ENCODE data around the gene NOVA1.

NOVA1 gene

DNA sequence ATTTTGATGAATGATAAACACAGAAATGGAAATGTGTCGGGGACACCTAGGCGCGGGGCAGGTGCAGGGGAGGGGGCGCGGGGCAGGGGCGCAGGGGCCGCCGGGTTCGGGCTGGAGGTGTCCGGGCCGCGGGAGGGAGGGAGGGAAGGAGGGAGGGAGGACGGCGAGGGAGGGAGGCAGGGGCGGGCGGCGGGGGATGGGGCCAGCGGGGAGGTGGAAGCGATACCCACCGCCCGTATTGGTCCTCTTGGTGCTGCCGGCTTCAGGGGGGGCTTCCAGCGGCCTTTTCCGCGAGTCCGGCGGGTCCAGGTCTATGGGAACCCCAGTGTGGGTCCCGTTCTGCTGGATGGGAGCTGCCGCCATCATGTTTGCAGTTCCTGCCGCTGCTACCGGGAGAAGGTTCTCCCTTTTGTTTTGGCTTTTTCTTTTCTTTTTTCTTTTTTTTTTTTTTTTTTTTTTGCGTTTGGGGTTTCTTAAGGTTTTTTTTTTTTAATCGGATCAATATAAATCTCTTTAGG, 703 bp downstream of the NOVA1 start:
- peak; percentile 53 for ATAC-seq

DNA sequence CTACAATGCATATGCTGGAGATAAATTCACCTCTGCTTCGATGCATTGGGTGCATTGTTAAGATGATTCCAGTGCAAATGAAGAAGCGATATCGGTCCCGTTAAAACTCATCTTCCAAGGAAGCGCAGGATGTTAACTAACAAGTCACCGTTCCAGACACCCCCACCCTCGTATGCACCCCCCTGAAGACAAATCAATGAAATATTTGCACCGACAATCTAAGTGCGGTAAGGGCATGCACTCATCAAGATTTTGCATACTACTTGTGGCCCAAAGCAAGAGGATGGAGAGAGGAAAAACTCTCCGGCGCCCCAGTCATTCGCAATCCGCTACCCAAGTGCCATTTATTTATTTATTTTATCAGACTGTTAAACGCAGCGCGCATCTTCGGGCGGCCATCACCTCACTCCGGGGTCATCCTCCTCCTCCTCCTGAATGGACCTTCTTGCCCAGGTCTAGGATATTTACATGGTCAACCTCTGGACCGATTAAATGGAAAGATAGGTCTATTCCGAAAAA, 1.2 kb downstream of the NOVA1 start:
- no peak for ATAC-seq

More for the DNA sequence above, 703 bp downstream of the NOVA1 start:
- TF ChIP-seq, protein P1, sequence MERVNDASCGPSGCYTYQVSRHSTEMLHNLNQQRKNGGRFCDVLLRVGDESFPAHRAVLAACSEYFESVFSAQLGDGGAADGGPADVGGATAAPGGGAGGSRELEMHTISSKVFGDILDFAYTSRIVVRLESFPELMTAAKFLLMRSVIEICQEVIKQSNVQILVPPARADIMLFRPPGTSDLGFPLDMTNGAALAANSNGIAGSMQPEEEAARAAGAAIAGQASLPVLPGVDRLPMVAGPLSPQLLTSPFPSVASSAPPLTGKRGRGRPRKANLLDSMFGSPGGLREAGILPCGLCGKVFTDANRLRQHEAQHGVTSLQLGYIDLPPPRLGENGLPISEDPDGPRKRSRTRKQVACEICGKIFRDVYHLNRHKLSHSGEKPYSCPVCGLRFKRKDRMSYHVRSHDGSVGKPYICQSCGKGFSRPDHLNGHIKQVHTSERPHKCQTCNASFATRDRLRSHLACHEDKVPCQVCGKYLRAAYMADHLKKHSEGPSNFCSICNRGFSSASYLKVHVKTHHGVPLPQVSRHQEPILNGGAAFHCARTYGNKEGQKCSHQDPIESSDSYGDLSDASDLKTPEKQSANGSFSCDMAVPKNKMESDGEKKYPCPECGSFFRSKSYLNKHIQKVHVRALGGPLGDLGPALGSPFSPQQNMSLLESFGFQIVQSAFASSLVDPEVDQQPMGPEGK (CRISPR knock-in tag; IDR thresholded peaks at IDR 0.05; ENCODE audit: borderline replicate concordance): no peak
- no peak for TF ChIP-seq ZC3H10 (CRISPR knock-in tag; IDR thresholded peaks at IDR 0.05)

DNA sequence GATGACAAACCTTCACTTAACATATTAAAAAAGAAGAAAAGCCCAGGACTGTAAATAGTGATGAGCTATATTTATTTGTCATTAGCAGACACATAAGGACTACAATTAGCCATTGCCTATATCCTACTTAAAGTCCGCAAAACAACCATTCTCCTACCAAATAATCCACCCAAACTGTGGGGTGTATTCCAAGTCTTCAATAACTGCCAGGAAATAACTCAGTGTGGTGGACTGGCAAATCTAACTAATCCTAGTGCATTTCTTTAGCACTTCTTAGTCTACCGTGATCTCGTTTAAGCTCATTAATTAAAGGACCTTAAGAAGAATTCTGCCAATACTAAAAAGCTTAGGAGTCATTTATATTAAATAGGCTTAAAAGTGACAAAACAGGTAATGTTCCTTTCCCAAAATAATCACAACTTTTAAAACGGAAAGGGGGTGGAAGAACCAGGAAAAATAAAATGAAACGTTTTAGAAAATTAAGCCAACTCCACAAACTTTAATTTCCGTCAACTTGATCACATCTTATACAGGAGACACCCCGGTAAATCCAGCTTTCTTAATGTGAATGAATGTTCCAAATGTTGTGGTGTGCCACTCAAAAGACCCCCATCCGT, 1.8 kb downstream of the NOVA1 start:
- no peak for TF ChIP-seq RARB (CRISPR knock-in tag; IDR thresholded peaks at IDR 0.05)
- ATAC-seq: no peak

More for the DNA sequence above, 1.2 kb downstream of the NOVA1 start:
- TF ChIP-seq, protein P2, sequence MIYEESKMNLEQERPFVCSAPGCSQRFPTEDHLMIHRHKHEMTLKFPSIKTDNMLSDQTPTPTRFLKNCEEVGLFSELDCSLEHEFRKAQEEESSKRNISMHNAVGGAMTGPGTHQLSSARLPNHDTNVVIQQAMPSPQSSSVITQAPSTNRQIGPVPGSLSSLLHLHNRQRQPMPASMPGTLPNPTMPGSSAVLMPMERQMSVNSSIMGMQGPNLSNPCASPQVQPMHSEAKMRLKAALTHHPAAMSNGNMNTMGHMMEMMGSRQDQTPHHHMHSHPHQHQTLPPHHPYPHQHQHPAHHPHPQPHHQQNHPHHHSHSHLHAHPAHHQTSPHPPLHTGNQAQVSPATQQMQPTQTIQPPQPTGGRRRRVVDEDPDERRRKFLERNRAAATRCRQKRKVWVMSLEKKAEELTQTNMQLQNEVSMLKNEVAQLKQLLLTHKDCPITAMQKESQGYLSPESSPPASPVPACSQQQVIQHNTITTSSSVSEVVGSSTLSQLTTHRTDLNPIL (CRISPR knock-in tag; IDR thresholded peaks at IDR 0.05; ENCODE audit: low read depth): no peak

DNA sequence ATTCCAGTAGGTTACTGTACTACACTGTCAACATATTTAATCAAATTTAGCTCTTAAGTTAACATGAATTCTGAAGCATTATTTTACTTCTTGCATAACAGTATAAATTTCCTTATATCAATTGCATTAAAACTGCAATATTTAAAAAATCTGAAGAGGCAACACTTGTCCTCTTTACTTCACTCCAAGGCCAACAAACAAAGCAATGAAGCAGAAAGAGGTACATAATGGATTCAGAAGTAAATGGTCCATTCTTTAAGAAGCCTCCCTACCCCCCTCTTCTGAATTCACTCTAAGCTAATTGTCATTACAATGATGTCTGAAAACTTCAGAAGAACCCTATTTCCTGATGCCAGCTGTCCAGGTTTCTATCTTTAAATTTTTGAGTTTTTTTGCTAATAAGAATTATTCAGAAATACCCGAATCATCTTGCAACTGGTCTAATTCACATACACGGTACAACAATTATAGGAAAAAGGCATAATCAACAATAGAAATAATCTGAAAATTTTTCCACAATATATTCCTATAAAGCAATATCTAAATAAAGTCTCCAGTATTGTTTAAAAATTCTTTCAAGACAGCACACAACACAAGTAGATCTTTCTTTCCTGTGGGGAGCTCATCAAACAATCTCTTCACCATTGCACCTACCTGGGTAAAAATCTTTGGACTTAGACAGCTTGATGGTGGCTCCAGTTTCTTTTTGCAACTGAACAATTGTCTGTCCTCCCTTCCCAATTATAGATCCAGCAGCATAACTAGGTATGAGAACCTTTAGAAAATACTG, 2.9 kb downstream of the NOVA1 start:
- ATAC-seq: no peak
- TF ChIP-seq, protein P3, sequence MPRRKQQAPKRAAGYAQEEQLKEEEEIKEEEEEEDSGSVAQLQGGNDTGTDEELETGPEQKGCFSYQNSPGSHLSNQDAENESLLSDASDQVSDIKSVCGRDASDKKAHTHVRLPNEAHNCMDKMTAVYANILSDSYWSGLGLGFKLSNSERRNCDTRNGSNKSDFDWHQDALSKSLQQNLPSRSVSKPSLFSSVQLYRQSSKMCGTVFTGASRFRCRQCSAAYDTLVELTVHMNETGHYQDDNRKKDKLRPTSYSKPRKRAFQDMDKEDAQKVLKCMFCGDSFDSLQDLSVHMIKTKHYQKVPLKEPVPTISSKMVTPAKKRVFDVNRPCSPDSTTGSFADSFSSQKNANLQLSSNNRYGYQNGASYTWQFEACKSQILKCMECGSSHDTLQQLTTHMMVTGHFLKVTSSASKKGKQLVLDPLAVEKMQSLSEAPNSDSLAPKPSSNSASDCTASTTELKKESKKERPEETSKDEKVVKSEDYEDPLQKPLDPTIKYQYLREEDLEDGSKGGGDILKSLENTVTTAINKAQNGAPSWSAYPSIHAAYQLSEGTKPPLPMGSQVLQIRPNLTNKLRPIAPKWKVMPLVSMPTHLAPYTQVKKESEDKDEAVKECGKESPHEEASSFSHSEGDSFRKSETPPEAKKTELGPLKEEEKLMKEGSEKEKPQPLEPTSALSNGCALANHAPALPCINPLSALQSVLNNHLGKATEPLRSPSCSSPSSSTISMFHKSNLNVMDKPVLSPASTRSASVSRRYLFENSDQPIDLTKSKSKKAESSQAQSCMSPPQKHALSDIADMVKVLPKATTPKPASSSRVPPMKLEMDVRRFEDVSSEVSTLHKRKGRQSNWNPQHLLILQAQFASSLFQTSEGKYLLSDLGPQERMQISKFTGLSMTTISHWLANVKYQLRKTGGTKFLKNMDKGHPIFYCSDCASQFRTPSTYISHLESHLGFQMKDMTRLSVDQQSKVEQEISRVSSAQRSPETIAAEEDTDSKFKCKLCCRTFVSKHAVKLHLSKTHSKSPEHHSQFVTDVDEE (CRISPR knock-in tag; IDR thresholded peaks at IDR 0.05): no peak
- TF ChIP-seq ESRRG (CRISPR knock-in tag; IDR thresholded peaks at IDR 0.05): no peak

DNA sequence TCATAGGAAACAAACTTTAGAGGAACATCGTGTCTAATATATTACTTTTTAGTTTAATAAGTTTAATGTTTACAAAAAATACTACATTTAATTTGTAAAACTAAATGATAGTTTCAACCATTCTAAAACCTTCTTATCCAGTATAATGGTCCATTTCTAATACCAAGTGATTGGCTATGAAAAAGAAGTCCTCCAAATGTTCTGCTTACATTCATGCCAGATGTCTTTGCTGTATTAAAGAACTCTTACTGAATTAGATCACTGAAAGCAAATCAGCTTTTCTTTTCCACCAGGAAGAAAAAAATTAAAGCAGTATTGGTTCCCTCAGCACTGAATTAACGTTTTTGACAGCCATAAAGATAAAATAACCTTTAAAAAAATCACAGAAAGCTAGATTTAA, 3.7 kb downstream of the NOVA1 start:
- TF ChIP-seq ZFP3 (CRISPR knock-in tag; IDR thresholded peaks at IDR 0.05) (no peak), OSR1 (CRISPR knock-in tag; IDR thresholded peaks at IDR 0.05) (no peak), ZNF8 (CRISPR knock-in tag; IDR thresholded peaks at IDR 0.05) (no peak), GLIS3 (CRISPR knock-in tag; IDR thresholded peaks at IDR 0.05) (no peak), ZC3H10 (CRISPR knock-in tag; IDR thresholded peaks at IDR 0.05) (no peak), TCF4 (CRISPR knock-in tag; IDR thresholded peaks at IDR 0.05; ENCODE audit: borderline replicate concordance) (no peak), SNAI2 (CRISPR knock-in tag; IDR thresholded peaks at IDR 0.05) (no peak), ZNF70 (CRISPR knock-in tag; IDR thresholded peaks at IDR 0.05) (no peak), RARB (CRISPR knock-in tag; IDR thresholded peaks at IDR 0.05) (no peak), ARNTL (CRISPR knock-in tag; IDR thresholded peaks at IDR 0.05; ENCODE audit: borderline replicate concordance, low read depth) (no peak), TOX (CRISPR knock-in tag; IDR thresholded peaks at IDR 0.05; ENCODE audit: borderline replicate concordance) (no peak), PPARA (CRISPR knock-in tag; IDR thresholded peaks at IDR 0.05; ENCODE audit: borderline replicate concordance) (no peak), BACH2 (CRISPR knock-in tag; IDR thresholded peaks at IDR 0.05; ENCODE audit: borderline replicate concordance) (no peak), ESRRG (CRISPR knock-in tag; IDR thresholded peaks at IDR 0.05) (no peak), ZFP30 (CRISPR knock-in tag; IDR thresholded peaks at IDR 0.05) (no peak)
- TF ChIP-seq, protein P2 (CRISPR knock-in tag; IDR thresholded peaks at IDR 0.05; ENCODE audit: low read depth): no peak
- TF ChIP-seq, protein P1 (CRISPR knock-in tag; IDR thresholded peaks at IDR 0.05; ENCODE audit: borderline replicate concordance): no peak
- TF ChIP-seq, protein P4, sequence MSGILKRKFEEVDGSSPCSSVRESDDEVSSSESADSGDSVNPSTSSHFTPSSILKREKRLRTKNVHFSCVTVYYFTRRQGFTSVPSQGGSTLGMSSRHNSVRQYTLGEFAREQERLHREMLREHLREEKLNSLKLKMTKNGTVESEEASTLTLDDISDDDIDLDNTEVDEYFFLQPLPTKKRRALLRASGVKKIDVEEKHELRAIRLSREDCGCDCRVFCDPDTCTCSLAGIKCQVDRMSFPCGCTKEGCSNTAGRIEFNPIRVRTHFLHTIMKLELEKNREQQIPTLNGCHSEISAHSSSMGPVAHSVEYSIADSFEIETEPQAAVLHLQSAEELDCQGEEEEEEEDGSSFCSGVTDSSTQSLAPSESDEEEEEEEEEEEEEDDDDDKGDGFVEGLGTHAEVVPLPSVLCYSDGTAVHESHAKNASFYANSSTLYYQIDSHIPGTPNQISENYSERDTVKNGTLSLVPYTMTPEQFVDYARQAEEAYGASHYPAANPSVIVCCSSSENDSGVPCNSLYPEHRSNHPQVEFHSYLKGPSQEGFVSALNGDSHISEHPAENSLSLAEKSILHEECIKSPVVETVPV (CRISPR knock-in tag; IDR thresholded peaks at IDR 0.05): no peak
- TF ChIP-seq, protein P5, sequence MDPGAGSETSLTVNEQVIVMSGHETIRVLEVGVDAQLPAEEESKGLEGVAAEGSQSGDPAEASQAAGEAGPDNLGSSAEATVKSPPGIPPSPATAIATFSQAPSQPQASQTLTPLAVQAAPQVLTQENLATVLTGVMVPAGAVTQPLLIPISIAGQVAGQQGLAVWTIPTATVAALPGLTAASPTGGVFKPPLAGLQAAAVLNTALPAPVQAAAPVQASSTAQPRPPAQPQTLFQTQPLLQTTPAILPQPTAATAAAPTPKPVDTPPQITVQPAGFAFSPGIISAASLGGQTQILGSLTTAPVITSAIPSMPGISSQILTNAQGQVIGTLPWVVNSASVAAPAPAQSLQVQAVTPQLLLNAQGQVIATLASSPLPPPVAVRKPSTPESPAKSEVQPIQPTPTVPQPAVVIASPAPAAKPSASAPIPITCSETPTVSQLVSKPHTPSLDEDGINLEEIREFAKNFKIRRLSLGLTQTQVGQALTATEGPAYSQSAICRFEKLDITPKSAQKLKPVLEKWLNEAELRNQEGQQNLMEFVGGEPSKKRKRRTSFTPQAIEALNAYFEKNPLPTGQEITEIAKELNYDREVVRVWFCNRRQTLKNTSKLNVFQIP (CRISPR knock-in tag; IDR thresholded peaks at IDR 0.05; ENCODE audit: borderline replicate concordance, low read depth): no peak
- no peak for ATAC-seq
